Neuronal stem cell (in vitro differentiated cells): ENCODE data around the gene RASGRF2.
A peak's percentile ranks its signal among the peaks of the same experiment; 100 is the strongest.

Experiments used
- DNase-seq: peaks from one replicate; pipeline ENCODE4 v3.0.0-alpha.2; 2013; ENCODE audit warnings: low spot score
- H2AFZ ChIP-seq: one replicate; pipeline ENCODE4 v1.6.1; 2013; ENCODE audit warnings: mild to moderate bottlenecking, low read length, inconsistent platforms
- H2AK5ac ChIP-seq: 2 replicates; pipeline ENCODE4 v1.6.1; 2013; ENCODE audit warnings: low read depth, mild to moderate bottlenecking, inconsistent platforms, low read length, moderate library complexity, mixed read lengths
- H2BK120ac ChIP-seq: 2 replicates; pipeline ENCODE4 v1.6.1; 2013; ENCODE audit warnings: low read depth, mild to moderate bottlenecking, inconsistent platforms, low read length, moderate library complexity, mixed read lengths
- H2BK12ac ChIP-seq: one replicate; pipeline ENCODE4 v1.6.1; 2013; ENCODE audit warnings: low read length, inconsistent platforms
- H2BK15ac ChIP-seq: 2 replicates; pipeline ENCODE4 v1.6.1; 2013; ENCODE audit warnings: mild to moderate bottlenecking, low read length, inconsistent platforms, mixed read lengths
- H2BK5ac ChIP-seq: one replicate; pipeline ENCODE4 v1.6.1; 2013; ENCODE audit warnings: inconsistent platforms, mild to moderate bottlenecking, low read length, moderate library complexity
- H3K14ac ChIP-seq: one replicate; pipeline ENCODE4 v1.6.1; 2013; ENCODE audit warnings: low read length, inconsistent platforms
- H3K18ac ChIP-seq: 2 replicates; pipeline ENCODE4 v1.6.1; 2013; ENCODE audit warnings: low read length, inconsistent platforms
- H3K23ac ChIP-seq: 2 replicates; pipeline ENCODE4 v1.6.1; 2013; ENCODE audit warnings: low read depth, mild to moderate bottlenecking, mixed read lengths, low read length, inconsistent platforms; ENCODE audit not compliant: poor library complexity
- H3K27ac ChIP-seq: replicated peaks from 3 replicates; pipeline ENCODE4 v1.5.1; 2013; ENCODE audit warnings: low read length, inconsistent platforms
- H3K27me3 ChIP-seq, 3 experiments: 2 replicates each; pipeline ENCODE4 v1.6.1; 2013; ENCODE audit warnings: low read length in 3 of 3, mild to moderate bottlenecking in 2 of 3, inconsistent platforms in 1 of 3, low read depth in 1 of 3, mixed read lengths in 1 of 3, moderate library complexity in 1 of 3; ENCODE audit not compliant: control insufficient read depth in 3 of 3, insufficient read depth in 3 of 3
- H3K36me3 ChIP-seq, 2 donors: replicated peaks in 1 of 2; 2 replicates each; pipeline ENCODE4 v1.6.1; 2013; ENCODE audit warnings: low read length in 2 of 2; ENCODE audit not compliant: control insufficient read depth in 2 of 2, insufficient read depth in 2 of 2
- H3K4ac ChIP-seq: 2 replicates; pipeline ENCODE4 v1.6.1; 2013; ENCODE audit warnings: inconsistent platforms, mild to moderate bottlenecking, low read length, moderate library complexity
- H3K4me1 ChIP-seq, 2 donors: 1 replicate in 1 of 2; 2 replicates in 1 of 2; pipeline ENCODE4 v1.6.1; 2013; ENCODE audit warnings: low read length in 2 of 2, low read depth in 1 of 2; ENCODE audit not compliant: control insufficient read depth in 2 of 2, insufficient read depth in 1 of 2
- H3K4me2 ChIP-seq: one replicate; pipeline ENCODE4 v1.6.1; 2013; ENCODE audit warnings: mild to moderate bottlenecking, low read length, inconsistent platforms; ENCODE audit not compliant: insufficient read depth, poor library complexity, severe bottlenecking
- H3K4me3 ChIP-seq, 2 donors: 2 replicates each; pipeline ENCODE4 v1.5.1; 2013; ENCODE audit warnings: low read length in 2 of 2, mild to moderate bottlenecking in 2 of 2, inconsistent platforms in 1 of 2, moderate library complexity in 1 of 2
- H3K79me1 ChIP-seq: one replicate; pipeline ENCODE4 v1.6.1; 2013; ENCODE audit warnings: low read depth, mild to moderate bottlenecking, inconsistent platforms, low read length, moderate library complexity
- H3K9ac ChIP-seq: one replicate; pipeline ENCODE4 v1.6.1; 2013; ENCODE audit warnings: mild to moderate bottlenecking, low read depth, low read length, inconsistent platforms; ENCODE audit not compliant: poor library complexity
- H3K9me3 ChIP-seq, 2 donors: replicated peaks in 1 of 2; 2 replicates each; pipeline versions ENCODE3 to v1.6.1; 2013; ENCODE audit warnings: low read length in 2 of 2, mild to moderate bottlenecking in 2 of 2, inconsistent platforms in 1 of 2, low read depth in 1 of 2, mixed read lengths in 1 of 2, moderate library complexity in 1 of 2; ENCODE audit not compliant: control insufficient read depth in 2 of 2, insufficient read depth in 1 of 2
- H4K8ac ChIP-seq: one replicate; pipeline ENCODE4 v1.6.1; 2013; ENCODE audit warnings: low read depth, mild to moderate bottlenecking, inconsistent platforms, low read length, moderate library complexity
- H4K91ac ChIP-seq: one replicate; pipeline ENCODE4 v1.6.1; 2013; ENCODE audit warnings: low read length, low read depth, mild to moderate bottlenecking, inconsistent platforms; ENCODE audit not compliant: poor library complexity
- WGBS, 2 donors: extraction: QIAGEN DNeasy Blood & Tissue Kit; methylation state at CpG; one replicate each; pipeline ENCODE4 v1.1.7; 2013; ENCODE audit warnings: missing lambda C conversion rate in 2 of 2, mixed read lengths in 1 of 2; ENCODE audit not compliant: insufficient read length in 2 of 2, insufficient replicate concordance in 1 of 2; ENCODE audit errors: extremely low coverage in 2 of 2; 5-methylcytosine and 5-hydroxymethylcytosine counted together

Gene RASGRF2

DNA sequence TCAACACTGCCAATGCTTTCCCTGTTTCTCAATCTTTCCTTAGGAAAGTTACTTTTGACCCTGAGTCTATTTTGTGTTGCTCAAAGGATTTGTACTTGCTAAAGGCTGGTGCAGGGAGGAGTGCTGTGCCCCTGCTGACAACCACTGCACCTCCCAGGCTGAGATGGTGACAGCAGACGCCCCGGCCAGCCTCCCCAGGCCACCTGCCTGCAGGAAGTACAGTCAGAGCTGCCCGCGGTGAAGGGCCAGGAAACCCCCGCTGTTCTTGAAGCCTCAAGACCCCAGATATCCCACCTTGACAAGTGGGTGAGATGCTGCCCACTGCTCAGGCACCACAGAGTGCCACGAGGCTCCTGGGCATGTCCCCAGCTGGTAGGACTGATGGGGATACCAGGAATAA lies 228.8 kb downstream of the RASGRF2 start:
- Histone ChIP-seq H2AK5ac (peak overlapping the region; percentile 35), H3K4me3 (no peak overlapping the region), H2BK12ac (no peak overlapping the region), H3K9ac (peak overlapping the region; percentile 46), H2BK5ac (no peak overlapping the region), H2BK15ac (no peak overlapping the region), H3K14ac (no peak overlapping the region), H3K23ac (no peak overlapping the region), H3K36me3 (no peaks in the 10 kb centered on the region), H3K4me1 (peaks cover 0 to 10% of the 10 kb centered on the region in 2 donors), H3K9me3 (no peaks in the 10 kb centered on the region), H3K27ac (no peak overlapping the region), H3K27me3 (no peaks in the 10 kb centered on the region), H3K4me2 (no peak overlapping the region), H4K91ac (no peak overlapping the region), H3K18ac (no peak overlapping the region), H3K79me1 (no peaks in the 10 kb centered on the region), H3K4ac (no peak overlapping the region), H2AFZ (no peak overlapping the region), H2BK120ac (no peak overlapping the region), H4K8ac (no peak overlapping the region)
- DNase-seq, result no peak
- no CpG with 5 or more reads among the region's 6 CpGs for WGBS, 2 donors

DNA sequence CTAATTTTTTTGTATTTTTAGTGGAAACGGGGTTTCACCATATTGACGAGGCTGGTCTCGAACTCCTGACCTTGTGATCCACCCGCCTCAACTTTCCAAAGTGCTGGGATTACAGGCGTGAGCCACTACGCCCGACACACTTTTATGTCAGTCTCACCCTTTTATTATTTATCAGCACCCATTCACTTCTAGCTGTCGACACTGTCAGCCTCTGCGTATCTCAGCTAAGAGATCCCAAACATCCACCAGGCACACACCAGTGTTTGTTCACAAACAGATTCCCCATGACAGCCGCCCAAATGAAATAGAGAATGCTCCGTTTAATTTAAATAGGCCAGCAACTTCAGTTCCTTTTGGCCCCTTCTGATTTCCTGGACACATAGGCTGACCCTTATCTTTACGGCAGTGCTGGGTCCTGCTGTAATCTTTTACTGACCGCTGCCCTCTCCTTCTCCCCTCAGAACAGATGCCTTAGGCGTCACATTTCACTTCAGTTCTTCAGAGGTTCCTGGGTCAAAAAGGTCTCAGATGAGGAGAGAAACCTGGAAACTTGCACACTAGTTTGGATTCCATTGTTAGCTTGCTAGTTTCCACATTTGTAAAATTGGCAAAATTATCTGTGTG lies 229.8 kb downstream of the RASGRF2 start:
- no peak overlapping the region for H3K23ac ChIP-seq
- no peak overlapping the region for H3K4ac ChIP-seq
- H2AK5ac ChIP-seq, result no peak overlapping the region
- whole genome bisulfite sequencing, 2 donors, result no CpG with 5 or more reads among the region's 14 CpGs
- no peak overlapping the region for H3K14ac ChIP-seq
- no peak overlapping the region for H2BK120ac ChIP-seq
- no peak for DNase-seq
- no peak overlapping the region for H3K9ac ChIP-seq
- H3K18ac ChIP-seq, result no peak overlapping the region
- no peak overlapping the region for H2AFZ ChIP-seq
- H3K4me3 ChIP-seq, result no peak overlapping the region
- H3K79me1 ChIP-seq, result no peaks in the 10 kb centered on the region
- H3K9me3 ChIP-seq, result no peaks in the 10 kb centered on the region
- H4K91ac ChIP-seq, result no peak overlapping the region
- no peaks in the 10 kb centered on the region for H3K36me3 ChIP-seq
- no peak overlapping the region for H2BK15ac ChIP-seq
- no peak overlapping the region for H2BK5ac ChIP-seq
- H3K27ac ChIP-seq, result no peak overlapping the region
- no peak overlapping the region for H4K8ac ChIP-seq
- no peak overlapping the region for H2BK12ac ChIP-seq
- peaks cover 4 to 13% of the 10 kb centered on the region in 2 donors for H3K4me1 ChIP-seq
- H3K27me3 ChIP-seq, result no peaks in the 10 kb centered on the region
- no peak overlapping the region for H3K4me2 ChIP-seq

DNA sequence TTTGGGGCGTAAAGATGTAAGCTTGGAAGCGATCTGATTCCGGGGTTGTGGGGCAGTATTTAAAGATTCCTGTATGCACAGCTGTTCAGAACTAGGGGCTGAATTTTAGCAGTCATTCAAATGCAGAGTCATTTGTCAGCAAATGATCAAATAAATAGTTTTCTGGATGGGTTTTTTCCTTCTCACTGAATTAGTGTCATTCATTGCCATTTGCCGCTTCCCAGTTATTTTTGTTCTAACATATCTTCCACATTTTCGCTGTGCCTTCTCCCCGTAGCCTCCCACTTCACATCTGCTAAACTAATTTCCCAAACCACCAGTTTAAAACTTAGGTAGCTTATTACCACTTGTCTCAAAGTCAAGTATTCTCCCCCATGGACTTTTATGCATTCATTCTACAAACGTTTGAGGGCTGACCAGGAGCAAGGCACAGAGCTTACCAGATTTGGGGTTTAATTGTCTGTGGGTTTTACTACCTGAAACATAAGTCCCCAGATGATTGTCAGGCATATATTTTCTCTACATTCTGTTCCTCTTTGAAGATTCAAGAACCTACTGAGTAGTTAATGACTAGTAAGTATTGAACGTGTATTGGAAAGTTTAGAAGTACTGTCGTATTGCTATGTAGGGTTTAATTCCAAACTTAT lies 231.7 kb downstream of the RASGRF2 start:
- no peak overlapping the region for H3K27ac ChIP-seq
- no peak overlapping the region for H3K4me3 ChIP-seq
- H3K79me1 ChIP-seq, result no peaks in the 10 kb centered on the region
- no peaks in the 10 kb centered on the region for H3K27me3 ChIP-seq
- no peak overlapping the region for H3K9ac ChIP-seq
- H4K8ac ChIP-seq, result no peak overlapping the region
- no peak for DNase-seq
- no peak overlapping the region for H2AK5ac ChIP-seq
- no peak overlapping the region for H2BK120ac ChIP-seq
- no peak overlapping the region for H2BK15ac ChIP-seq
- no peak overlapping the region for H3K23ac ChIP-seq
- H3K18ac ChIP-seq, result no peak overlapping the region
- H3K14ac ChIP-seq, result no peak overlapping the region
- no peak overlapping the region for H4K91ac ChIP-seq
- no peak overlapping the region for H3K4me2 ChIP-seq
- WGBS, 2 donors, result no CpG with 5 or more reads among the region's 9 CpGs
- H2BK12ac ChIP-seq, result no peak overlapping the region
- H2BK5ac ChIP-seq, result no peak overlapping the region
- H3K36me3 ChIP-seq, result no peaks in the 10 kb centered on the region
- peaks cover 4 to 13% of the 10 kb centered on the region in 2 donors for H3K4me1 ChIP-seq
- no peak overlapping the region for H3K4ac ChIP-seq
- H2AFZ ChIP-seq, result no peak overlapping the region
- no peaks in the 10 kb centered on the region for H3K9me3 ChIP-seq

DNA sequence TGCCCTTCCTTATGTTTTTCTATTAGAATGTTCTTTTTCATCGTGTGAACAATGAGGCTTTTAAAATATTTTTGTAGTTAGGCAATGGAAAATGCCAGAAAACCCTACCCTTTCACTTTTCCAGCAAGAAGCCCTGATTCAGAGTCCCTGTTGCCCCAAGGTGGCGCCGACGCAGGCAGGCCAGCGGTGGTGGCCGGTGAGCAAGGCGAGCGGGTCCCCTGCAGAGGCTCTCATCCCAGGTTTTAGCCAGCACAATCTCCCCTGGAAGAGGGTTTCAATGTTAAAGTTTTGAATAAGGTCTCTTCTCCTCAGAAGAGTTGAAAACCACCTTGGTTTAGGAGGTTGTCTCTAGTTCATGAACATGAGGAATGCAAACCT lies 232.2 kb downstream of the RASGRF2 start:
- H2BK5ac ChIP-seq, result no peak overlapping the region
- no peak overlapping the region for H2BK15ac ChIP-seq
- DNase-seq, result no peak
- H3K14ac ChIP-seq, result no peak overlapping the region
- no peak overlapping the region for H4K8ac ChIP-seq
- no peak overlapping the region for H3K27ac ChIP-seq
- H3K9me3 ChIP-seq, result no peaks in the 10 kb centered on the region
- no peak overlapping the region for H4K91ac ChIP-seq
- H3K4me1 ChIP-seq, result peaks cover 4 to 13% of the 10 kb centered on the region in 2 donors
- no peak overlapping the region for H3K18ac ChIP-seq
- no peak overlapping the region for H2AK5ac ChIP-seq
- H2BK120ac ChIP-seq, result no peak overlapping the region
- no CpG with 5 or more reads among the region's 8 CpGs for WGBS, 2 donors
- H3K9ac ChIP-seq, result no peak overlapping the region
- H3K23ac ChIP-seq, result peak overlapping the region; percentile 21
- H3K4me3 ChIP-seq, result no peak overlapping the region
- H3K79me1 ChIP-seq, result no peaks in the 10 kb centered on the region
- H3K36me3 ChIP-seq, result no peaks in the 10 kb centered on the region
- H3K4me2 ChIP-seq, result no peak overlapping the region
- H3K4ac ChIP-seq, result no peak overlapping the region
- no peak overlapping the region for H2AFZ ChIP-seq
- H3K27me3 ChIP-seq, result no peaks in the 10 kb centered on the region
- H2BK12ac ChIP-seq, result no peak overlapping the region
